GM19324 (cell line): ENCODE measurements around the gene TRAPPC12.

Experiments
- ATAC-seq: cut with Tn5 transposase; IDR thresholded peaks from one replicate; pipeline ENCODE4 v1.9.1; 2021; ENCODE audit warnings: mild to moderate bottlenecking, moderate library complexity; ENCODE audit not compliant: unreplicated experiment, low FRiP score

TRAPPC12 gene

GRCh38 chr2:3465844-3466481, 86.5 kb downstream of the TRAPPC12 start:
- no peak for ATAC-seq

- no peak for ATAC-seq
Observed at GRCh38 chr2:3466482-3466863, 87.0 kb downstream of the TRAPPC12 start.

DNA sequence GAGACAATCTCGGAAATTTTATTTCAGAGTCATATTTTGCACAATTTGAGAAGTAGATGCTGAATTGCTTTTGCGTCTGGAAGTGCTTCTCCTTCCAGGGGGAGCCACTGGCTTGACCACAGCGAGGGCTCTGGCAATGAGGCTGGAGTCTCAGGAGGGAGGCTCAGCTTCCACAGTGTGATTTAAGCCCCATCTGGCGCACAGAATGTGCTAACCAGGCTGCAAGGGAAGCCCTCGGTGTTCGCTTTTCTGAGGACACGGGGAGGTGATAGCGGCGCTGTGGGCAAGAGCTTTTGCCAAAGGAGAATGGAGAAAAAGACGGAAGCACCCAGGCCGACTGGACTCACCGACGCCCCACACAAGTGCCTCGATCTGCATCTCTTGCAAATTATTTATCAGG, 87.5 kb downstream of the TRAPPC12 start:
- ATAC-seq: no peak

DNA sequence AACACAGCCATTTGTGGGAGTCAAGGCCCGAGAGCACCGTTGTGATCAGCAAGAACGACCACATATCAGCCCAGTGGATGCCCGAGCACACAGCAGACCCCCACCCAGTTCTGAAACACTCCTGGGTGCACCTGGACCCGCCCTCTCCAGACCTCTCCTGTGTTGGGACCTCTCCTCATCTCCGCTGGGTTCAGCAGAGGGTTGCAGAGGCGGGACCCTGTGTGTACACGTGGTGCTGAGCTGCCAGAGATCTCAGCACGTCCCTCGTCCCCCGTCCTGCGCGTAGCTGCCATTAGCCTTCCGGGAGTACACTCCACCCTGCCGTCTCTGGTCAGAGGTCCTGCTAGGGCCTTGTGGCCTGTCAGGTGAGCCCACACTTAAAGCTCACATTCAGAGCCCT, 88.2 kb downstream of the TRAPPC12 start:
- ATAC-seq: no peak

DNA sequence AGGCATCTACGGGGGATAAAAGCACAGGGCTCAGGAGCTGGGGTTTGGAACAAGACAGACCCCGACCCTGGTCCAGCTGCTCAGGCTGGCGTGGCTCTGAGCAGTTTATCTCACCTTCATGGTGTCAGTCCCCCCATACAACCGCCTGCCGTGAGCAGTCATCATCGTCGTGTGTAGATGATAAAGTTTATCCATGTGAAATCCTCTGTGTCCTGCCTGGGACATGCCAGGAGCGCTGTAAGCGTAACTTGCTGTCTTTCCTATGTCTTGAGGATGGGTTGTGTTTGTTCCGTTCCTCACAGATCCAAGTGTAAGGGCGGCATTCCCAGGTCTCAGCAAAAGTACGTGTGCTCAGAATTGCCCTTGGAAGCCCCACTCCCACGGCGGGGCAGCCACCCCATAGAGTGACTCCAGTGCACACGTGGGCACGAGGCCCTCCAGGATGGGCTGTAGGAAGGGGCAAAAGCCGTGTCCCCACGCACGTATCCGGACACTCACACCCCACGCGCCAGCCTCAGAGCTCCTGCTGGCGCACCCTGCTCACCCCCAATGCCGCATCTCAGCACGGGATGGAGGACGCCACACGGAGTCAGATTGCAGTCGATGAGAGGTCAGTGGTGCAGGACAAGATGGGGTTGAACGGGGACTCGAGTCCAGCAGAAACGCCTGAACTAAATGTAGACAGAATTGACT, 88.9 kb downstream of the TRAPPC12 start:
- ATAC-seq: no peak

DNA sequence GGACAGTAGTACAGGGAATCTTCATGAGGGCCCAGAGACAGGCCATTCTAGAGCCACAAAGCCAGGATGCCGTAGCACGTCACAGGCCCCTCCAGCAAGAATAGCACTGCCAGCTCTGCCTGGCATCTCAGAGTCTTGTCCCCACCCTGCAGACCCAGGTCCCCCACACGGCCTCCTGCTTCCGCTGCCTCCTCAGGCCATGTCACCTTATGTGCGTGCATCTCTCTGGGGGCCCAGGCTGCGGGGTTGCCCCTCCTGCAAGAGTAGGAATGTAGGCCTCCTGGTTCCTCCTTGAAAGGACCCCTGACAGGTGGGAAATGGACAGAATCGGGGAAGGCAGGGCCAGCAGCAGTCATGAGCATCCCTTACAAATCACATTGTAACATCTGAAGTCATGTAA, 90.0 kb downstream of the TRAPPC12 start:
- no peak for ATAC-seq

GRCh38 chr2:3470166-3470651, 90.7 kb downstream of the TRAPPC12 start:
- no peak for ATAC-seq

DNA sequence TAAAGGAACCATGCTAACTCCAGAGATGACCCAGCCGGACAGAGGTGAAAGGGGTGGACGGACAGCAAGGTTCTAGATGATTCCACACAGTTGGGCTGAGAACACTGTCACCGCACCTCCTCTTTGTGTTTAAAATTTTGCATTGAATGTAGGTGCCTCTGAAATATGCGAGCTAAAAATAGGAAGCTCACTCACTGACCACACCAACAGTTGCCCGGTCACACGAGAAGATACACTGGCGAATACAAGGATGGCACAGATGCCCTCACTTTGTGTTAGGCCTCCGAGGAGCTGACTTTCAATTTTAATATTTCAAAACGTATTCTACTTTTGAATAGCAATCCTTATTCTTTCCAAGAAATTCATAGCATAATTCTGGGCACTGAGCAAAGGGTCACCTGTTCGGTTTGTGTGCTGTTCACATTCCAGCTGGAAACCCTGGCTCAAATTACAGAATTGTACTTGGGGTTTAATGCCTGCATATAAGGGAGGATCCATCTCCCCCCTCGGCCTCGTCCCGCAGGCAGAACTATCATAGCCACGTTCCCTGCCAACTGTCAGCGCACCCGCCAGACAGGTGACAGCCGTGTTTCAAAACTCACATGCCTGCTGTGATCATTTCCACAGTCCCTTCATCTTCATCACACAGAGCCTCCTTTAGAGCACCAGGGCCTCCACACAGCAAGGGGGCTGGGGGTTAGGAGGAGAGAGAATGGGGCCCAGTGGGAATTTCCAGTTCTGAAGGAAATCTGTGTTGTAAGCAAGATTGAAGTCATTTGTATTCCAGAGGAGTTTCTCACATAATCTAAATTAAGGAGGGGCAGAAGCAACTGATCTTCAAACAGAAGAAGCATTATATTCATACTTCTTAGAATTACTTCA, 91.6 kb downstream of the TRAPPC12 start:
- no peak for ATAC-seq

DNA sequence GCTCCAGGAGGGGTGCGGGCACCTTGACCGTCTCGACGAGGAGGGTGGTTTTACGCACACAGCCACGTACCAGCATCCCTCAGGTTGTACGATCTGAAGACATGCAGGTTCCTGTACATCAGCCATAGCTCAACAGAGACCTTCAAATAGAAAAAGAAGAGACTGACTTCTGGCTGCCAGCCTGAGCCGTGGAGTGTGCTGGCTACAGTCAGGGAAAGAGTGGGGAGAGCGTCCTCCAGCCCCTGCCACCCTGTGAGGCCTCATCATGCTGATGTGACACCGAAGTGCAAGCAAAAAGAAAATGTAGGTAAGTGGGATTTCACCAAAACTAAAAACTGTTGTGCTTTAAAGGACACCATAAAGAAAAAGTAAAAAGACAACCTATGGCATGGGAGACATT, 92.8 kb downstream of the TRAPPC12 start:
- no peak for ATAC-seq

GRCh38 chr2:3472966-3473365, 93.5 kb downstream of the TRAPPC12 start:
- no peak for ATAC-seq

DNA sequence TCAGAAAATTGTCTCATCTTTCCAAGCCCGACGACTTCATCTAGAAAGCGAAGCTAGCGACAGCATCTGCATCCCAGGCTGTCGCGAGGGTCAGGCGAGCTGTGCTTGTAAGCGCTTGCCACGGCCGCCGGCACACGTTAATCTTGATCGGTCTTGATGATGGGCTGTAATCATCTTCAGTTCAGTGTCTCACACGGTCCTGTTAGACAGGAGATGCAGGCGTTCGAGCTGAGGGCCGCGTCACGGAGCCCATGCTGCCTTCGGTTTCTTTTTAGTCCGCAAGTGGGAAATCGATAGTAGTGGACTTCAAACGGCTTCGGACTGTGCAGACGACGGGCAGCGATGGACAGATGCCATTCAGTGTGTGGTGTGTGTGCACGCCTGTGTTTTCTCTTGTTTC, 96.3 kb downstream of the TRAPPC12 start:
- no peak for ATAC-seq

- ATAC-seq: no peak
Observed at GRCh38 chr2:3476321-3476984, 97.0 kb downstream of the TRAPPC12 start.

GRCh38 chr2:3476985-3477327, 97.5 kb downstream of the TRAPPC12 start:
- no peak for ATAC-seq

- ATAC-seq: no peak
Observed at GRCh38 chr2:3478846-3479385, 99.4 kb downstream of the TRAPPC12 start.

GRCh38 chr2:3479430-3480320, 100.2 kb downstream of the TRAPPC12 start:
- no peak for ATAC-seq

DNA sequence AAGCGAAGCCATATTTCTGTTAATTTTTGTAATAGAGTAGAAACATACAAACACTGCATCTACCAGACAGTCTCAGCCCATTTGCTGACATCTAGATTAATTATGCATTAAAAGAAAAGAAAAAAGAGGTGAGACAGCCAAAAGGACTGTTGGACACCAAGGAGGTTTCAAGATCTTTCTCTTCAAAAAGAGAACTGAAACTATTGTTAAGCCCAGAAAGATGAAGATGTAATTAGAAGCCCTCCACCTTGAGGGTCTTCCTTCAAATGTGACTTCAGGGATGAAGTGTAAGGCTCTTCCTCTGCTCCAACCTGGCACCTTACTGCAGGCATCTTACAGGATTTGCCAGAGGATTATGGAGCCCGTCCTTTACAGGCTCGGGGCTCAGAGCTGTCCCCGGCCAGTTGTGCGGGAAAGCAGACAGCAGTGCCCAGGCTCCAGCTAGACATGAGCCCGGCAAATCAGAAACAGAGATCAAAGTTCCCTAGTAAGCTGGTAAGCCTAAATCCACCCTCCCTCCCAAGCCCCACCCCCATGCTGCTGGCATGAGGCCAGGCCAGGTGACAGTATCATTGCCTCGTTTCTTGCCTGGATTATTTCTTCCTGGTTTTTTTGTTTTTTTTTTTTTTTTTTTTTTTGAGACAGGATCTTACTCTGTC, 101.0 kb downstream of the TRAPPC12 start:
- no peak for ATAC-seq

DNA sequence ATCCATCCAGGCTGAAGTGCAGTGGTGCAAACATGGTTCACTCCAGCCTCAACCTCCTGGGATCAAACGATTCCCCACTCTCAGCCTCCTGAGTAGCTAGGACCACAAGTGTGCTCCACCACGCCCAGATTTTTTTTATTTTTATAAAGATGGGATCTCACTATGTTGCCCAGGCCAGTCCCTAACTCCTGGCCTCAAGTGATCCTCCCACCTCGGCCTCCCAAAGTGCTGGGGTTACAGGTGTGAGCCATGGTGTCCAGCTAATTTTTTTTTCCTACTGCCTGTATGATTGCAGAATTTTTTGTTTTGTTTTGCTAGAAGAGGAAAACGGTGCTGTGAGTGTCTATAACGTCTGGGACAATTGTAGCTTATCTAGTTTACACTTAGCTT, 101.5 kb downstream of the TRAPPC12 start:
- no peak for ATAC-seq

DNA sequence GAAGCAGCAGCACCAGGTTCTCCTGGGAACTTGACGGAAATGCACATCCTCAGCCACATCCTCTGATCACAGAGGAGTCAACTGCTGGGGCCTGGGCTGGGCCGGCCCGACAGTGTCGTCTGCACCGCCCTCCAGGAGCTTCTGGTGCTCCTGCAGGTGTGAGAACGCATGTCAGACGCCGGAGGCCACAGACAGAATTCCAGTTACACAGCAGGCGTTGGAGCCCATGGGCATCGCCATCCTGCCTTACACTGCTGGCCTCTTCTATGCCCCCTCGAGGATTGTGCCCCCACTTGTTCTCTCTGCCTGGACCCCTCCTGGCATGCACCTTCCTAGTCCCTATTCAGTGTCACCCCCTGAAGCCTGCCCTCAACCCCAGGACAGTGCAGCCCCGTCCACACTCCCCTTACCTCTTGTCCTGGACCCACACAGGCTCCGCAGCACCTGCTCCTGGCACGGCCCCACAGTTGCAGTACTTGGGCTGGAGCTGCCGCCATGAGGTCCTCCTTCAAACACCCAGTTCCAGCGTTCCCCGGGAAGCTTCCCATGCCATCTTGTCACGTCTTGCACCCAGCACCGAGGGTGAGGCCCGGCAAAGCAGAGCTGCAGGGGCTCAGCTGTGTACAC, 102.4 kb downstream of the TRAPPC12 start:
- no peak for ATAC-seq

DNA sequence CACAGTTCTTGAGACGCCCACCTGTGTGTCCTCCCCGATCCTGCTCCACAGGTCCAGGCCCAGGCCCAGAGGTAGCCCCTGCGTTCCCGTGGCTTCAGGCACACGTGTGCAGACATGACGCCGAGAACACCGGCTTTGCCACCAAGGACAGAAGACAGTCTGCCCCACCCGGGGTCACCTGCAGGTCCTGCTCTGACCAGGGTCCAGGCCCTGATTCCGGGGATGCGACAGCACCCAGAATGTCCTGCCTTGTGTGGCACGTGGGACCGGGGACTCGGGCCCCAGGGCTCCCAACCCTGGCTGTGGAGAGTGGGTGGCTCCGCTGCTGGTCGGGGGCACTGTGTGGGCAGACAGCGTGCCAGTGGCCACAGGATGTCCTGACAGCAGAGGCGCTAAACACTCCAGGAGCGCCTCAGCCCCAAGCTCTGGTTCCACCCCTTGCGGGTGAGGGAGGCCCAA, 102.9 kb downstream of the TRAPPC12 start:
- ATAC-seq: no peak
